OCI-LY7 (cell line): Measurements from ENCODE around the gene PLXNB2. TPM values are rescaled to one million over a fixed set of nuclear protein-coding genes. Genes with fewer than 3 reads are reported as not detected.

ENCODE experiments used
- BruUV-seq: library from RNA; stranded (reverse); fragments of 400-500 nt; replicated peaks from 2 replicates; lab custom pipeline; 2021; lab: Mats Ljungman, UMichigan
- CTCF ChIA-PET: fragments of 300-600 bp; sonication (Branson Sonifier 250); formaldehyde crosslinking; loops from one replicate; lab custom pipeline; 2022; ENCODE audit warnings: antibody characterized with exemption; ENCODE audit not compliant: unreplicated experiment; lab: Charles Lee
- POLR2A ChIA-PET: fragments of 300-600 bp; sonication (Branson Sonifier 250); formaldehyde crosslinking; loops from one replicate; lab custom pipeline; 2022; ENCODE audit warnings: antibody characterized with exemption; lab: Charles Lee
- DNase-seq: peaks from one replicate; pipeline ENCODE4 v3.0.0-alpha.2; 2015; ENCODE audit warnings: low spot score
- H2AFZ ChIP-seq: fragments of 200-600 bp; sonication (generic), shearing (Covaris generic); 2 replicates; pipeline ENCODE4 v1.6.1; 2014; ENCODE audit warnings: mild to moderate bottlenecking, antibody characterized with exemption, low read length, moderate library complexity
- H3K27ac ChIP-seq: fragments of 200-600 bp; sonication (generic); 2 replicates; pipeline ENCODE4 v1.5.1; 2014; ENCODE audit warnings: mixed run types, low read depth, mild to moderate bottlenecking, moderate library complexity, low read length, inconsistent platforms; ENCODE audit not compliant: poor library complexity, severe bottlenecking
- H3K36me3 ChIP-seq: fragments of 200-600 bp; sonication (generic); 2 replicates; pipeline ENCODE4 v1.6.1; 2014; ENCODE audit warnings: mild to moderate bottlenecking, antibody characterized with exemption, low read length, moderate library complexity, mixed read lengths; ENCODE audit not compliant: insufficient read depth
- H3K4me1 ChIP-seq: fragments of 200-600 bp; sonication (generic); 2 replicates; pipeline ENCODE4 v1.5.1; 2014; ENCODE audit warnings: mild to moderate bottlenecking, low read length; ENCODE audit not compliant: insufficient read depth, poor library complexity, severe bottlenecking
- H3K4me2 ChIP-seq: fragments of 200-600 bp; sonication (generic); 2 replicates; pipeline ENCODE4 v1.6.1; 2014; ENCODE audit warnings: mild to moderate bottlenecking, low read length
- H3K4me3 ChIP-seq: fragments of 200-600 bp; sonication (generic); 2 replicates; pipeline ENCODE4 v1.5.1; 2014; ENCODE audit warnings: mild to moderate bottlenecking, low read depth, low read length; ENCODE audit not compliant: poor library complexity, severe bottlenecking
- H3K79me2 ChIP-seq: fragments of 200-600 bp; sonication (generic); 2 replicates; pipeline ENCODE4 v1.6.1; 2016; ENCODE audit warnings: low read depth, mild to moderate bottlenecking, low read length, moderate library complexity, mixed read lengths; ENCODE audit not compliant: insufficient read depth
- H3K9me2 ChIP-seq: fragments of 200-600 bp; sonication (generic); 2 replicates; pipeline ENCODE4 v1.6.1; 2016; ENCODE audit warnings: mild to moderate bottlenecking, low read length, mixed read lengths; ENCODE audit not compliant: insufficient read depth
- H3K9me3 ChIP-seq: fragments of 200-600 bp; sonication (generic); 2 replicates; pipeline ENCODE4 v1.6.1; 2014; ENCODE audit warnings: mild to moderate bottlenecking, mixed run types, low read length, mixed read lengths
- H4K20me1 ChIP-seq: fragments of 200-600 bp; sonication (generic); 2 replicates; pipeline ENCODE4 v1.6.1; 2014; ENCODE audit warnings: mild to moderate bottlenecking, antibody characterized with exemption, low read length, moderate library complexity, mixed read lengths; ENCODE audit not compliant: insufficient read depth
- CTCF ChIP-seq: fragments of 200-600 bp; sonication (generic); conservative IDR thresholded peaks from 2 replicates; pipeline ENCODE4 v1.5.1; 2014; ENCODE audit warnings: mild to moderate bottlenecking, antibody characterized with exemption, low read length, moderate library complexity, mixed read lengths
- EZH2phosphoT487 ChIP-seq: fragments of 200-600 bp; sonication (generic); IDR thresholded peaks from 2 replicates; pipeline ENCODE4 v1.6.1; 2018; ENCODE audit warnings: low read depth, borderline replicate concordance, mild to moderate bottlenecking, mixed run types, antibody characterized with exemption, low read length, moderate library complexity, mixed read lengths
- intact Hi-C: fragments of 100-400 bp; cut with micrococcal nuclease; formaldehyde crosslinking; loops from one replicate; pipeline ENCODE4 v1.10.0; 2022; ENCODE audit not compliant: unreplicated experiment
- total RNA-seq, 2 experiments: library from RNA; depleted of rRNA in 1 of 2; stranded (reverse); fragments of >200 nt in 1 of 2; shearing (Covaris generic) in 1 of 2; gene quantifications; 2 replicates each; pipeline ENCODE4 v1.2.3, GENCODE V29; 2014 to 2022

The PLXNB2 gene
- total RNA-seq, 2 experiments from 2014 or later, result 10.7 to 39.2 TPM

GRCh38 chr22:50320671-50321325 is 13.4 kb upstream of the PLXNB2 start:
- peaks cover 56% of the 10 kb centered on the region for H3K4me1 ChIP-seq
- no peaks in the 10 kb centered on the region for H4K20me1 ChIP-seq
- H3K36me3 ChIP-seq, result no peaks in the 10 kb centered on the region
- no peaks in the 10 kb centered on the region for H3K79me2 ChIP-seq
- H2AFZ ChIP-seq, result no peak overlapping the region
- ChIA-PET POLR2A (interaction anchor here (0.6 to 1.8 kb wide), 4 partner anchors 12 to 181 kb away, joined by 3 to 11 read pairs (median 4); no protein-coding TSS in a partner anchor), CTCF (interaction anchor here (0.6 to 1.5 kb wide), 4 partner anchors 13 to 58 kb away, joined by 3 to 11 read pairs (median 4); no protein-coding TSS in a partner anchor)
- intact Hi-C loops, result no loop called here
- H3K9me3 ChIP-seq, result no peaks in the 10 kb centered on the region
- H3K9me2 ChIP-seq, result no peaks in the 10 kb centered on the region
- DNase-seq, result no peak
- H3K4me2 ChIP-seq, result no peak overlapping the region; the same call in 1 of the 2 replicates
- H3K27ac ChIP-seq, result no peak overlapping the region
- TF ChIP-seq EZH2phosphoT487 (no peak), CTCF (no peak)
- no peak overlapping the region for H3K4me3 ChIP-seq
- no TSS peak for BruUV-seq

GRCh38 chr22:50320116-50320515 is 12.7 kb upstream of the PLXNB2 start:
- ChIA-PET CTCF (interaction anchor here (1.3 to 1.5 kb wide), 3 partner anchors 14 to 44 kb away, joined by 4 to 11 read pairs (median 5); no protein-coding TSS in a partner anchor), POLR2A (interaction anchor here (0.6 to 1.8 kb wide), 4 partner anchors 13 to 180 kb away, joined by 3 to 11 read pairs (median 4); no protein-coding TSS in a partner anchor)
- Histone ChIP-seq H3K27ac (no peak overlapping the region), H3K4me2 (no peak overlapping the region; the same call in 1 of the 2 replicates), H4K20me1 (no peaks in the 10 kb centered on the region), H2AFZ (no peak overlapping the region), H3K9me2 (no peaks in the 10 kb centered on the region), H3K9me3 (no peaks in the 10 kb centered on the region), H3K4me1 (peaks cover 57% of the 10 kb centered on the region), H3K79me2 (no peaks in the 10 kb centered on the region), H3K36me3 (no peaks in the 10 kb centered on the region), H3K4me3 (no peak overlapping the region)
- intact Hi-C loops, result no loop called here
- no peak for DNase-seq
- no TSS peak for BruUV-seq
- no peak for TF ChIP-seq EZH2phosphoT487
- no peak for TF ChIP-seq CTCF

DNA sequence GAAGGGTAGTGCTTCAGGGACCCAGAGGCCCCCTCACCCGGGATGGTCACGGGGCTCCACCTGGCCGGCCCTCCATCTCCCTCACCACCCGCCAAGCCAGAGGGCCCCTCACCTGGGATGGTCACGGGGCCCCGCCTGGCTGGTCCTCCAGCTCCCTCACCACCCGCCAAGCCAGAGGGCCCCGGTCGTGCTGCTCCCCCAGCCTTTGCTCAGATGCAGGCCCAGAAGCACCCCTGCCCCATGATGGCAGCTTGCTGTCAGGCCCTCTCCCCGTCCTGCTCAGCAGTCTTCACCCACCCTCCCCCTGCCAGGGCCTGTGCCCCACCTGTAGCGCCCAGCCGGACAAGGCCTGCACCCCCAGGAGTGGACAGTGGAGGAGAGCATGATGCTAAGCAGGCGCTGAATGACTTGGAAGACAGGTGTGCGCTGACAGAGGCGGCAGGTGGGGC is 12.1 kb upstream of the PLXNB2 start:
- no TSS peak for BruUV-seq

More for the DNA sequence above, 12.1 kb upstream of the PLXNB2 start:
- peak overlapping the region; percentile 90 for H3K27ac ChIP-seq
- no peaks in the 10 kb centered on the region for H3K79me2 ChIP-seq
- no peak overlapping the region for H2AFZ ChIP-seq
- no peaks in the 10 kb centered on the region for H4K20me1 ChIP-seq
- H3K4me2 ChIP-seq, result peak overlapping the region; percentile 86
- no peak overlapping the region for H3K4me3 ChIP-seq
- no peaks in the 10 kb centered on the region for H3K36me3 ChIP-seq
- CTCF ChIA-PET, result no interaction called here
- TF ChIP-seq CTCF (no peak), EZH2phosphoT487 (no peak)
- intact Hi-C loops, result loop anchor here (2.0 to 5.0 kb wide), 2 partner anchors 43 to 127 kb away; no protein-coding TSS in a partner anchor
- POLR2A ChIA-PET, result interaction anchor here (0.9 to 1.8 kb wide), 2 partner anchors 14 to 43 kb away, joined by 3 to 4 read pairs; no protein-coding TSS in a partner anchor
- no peaks in the 10 kb centered on the region for H3K9me3 ChIP-seq
- no peaks in the 10 kb centered on the region for H3K9me2 ChIP-seq
- peaks cover 63% of the 10 kb centered on the region for H3K4me1 ChIP-seq
- no peak for DNase-seq
